Lung (tissue), 12 donors: ENCODE results near the gene ACBD7. TPM values are rescaled to one million over a fixed set of nuclear protein-coding genes. Genes with fewer than 3 reads are reported as not detected.

Experiments
- ATAC-seq: fragments of 200-7000 bp; cut with Tn5 transposase; one replicate; pipeline ENCODE4 v1.9.1; 2020; ENCODE audit warnings: moderate number of reproducible peaks; ENCODE audit not compliant: insufficient read depth, low FRiP score
- DNase-seq, 3 donors: peaks; one replicate each; pipeline ENCODE4 v3.0.0-alpha.2; 2013 to 2017
- H3K27ac ChIP-seq, 2 donors: one replicate each; pipeline ENCODE4 v1.5.1; 2013; ENCODE audit warnings: mild to moderate bottlenecking in 2 of 2, moderate library complexity in 2 of 2, control low read depth in 1 of 2, inconsistent platforms in 1 of 2, low read depth in 1 of 2, low read length in 1 of 2
- H3K27me3 ChIP-seq, 3 donors: one replicate each; pipeline ENCODE4 v1.5.1; 2013; ENCODE audit warnings: low read length in 2 of 3; ENCODE audit not compliant: control insufficient read depth in 3 of 3, insufficient read depth in 3 of 3
- H3K36me3 ChIP-seq, 4 donors: one replicate each; pipeline ENCODE4 v1.5.1; 2013; ENCODE audit warnings: low read length in 4 of 4, mild to moderate bottlenecking in 1 of 4, moderate library complexity in 1 of 4; ENCODE audit not compliant: control insufficient read depth in 4 of 4, insufficient read depth in 4 of 4
- H3K4me1 ChIP-seq, 5 donors: one replicate each; pipeline ENCODE4 v1.5.1; 2013; ENCODE audit warnings: low read length in 5 of 5, mild to moderate bottlenecking in 2 of 5, moderate library complexity in 1 of 5; ENCODE audit not compliant: control insufficient read depth in 5 of 5, insufficient read depth in 5 of 5
- H3K4me3 ChIP-seq: one replicate; pipeline ENCODE4 v1.5.1; 2013; ENCODE audit warnings: mild to moderate bottlenecking, control low read depth, moderate library complexity
- H3K9ac ChIP-seq, 2 donors: one replicate each; pipeline ENCODE4 v1.5.1; 2013; ENCODE audit warnings: low read length in 2 of 2, control low read depth in 1 of 2; ENCODE audit not compliant: insufficient read depth in 1 of 2
- H3K9me3 ChIP-seq, 4 donors: one replicate each; pipeline ENCODE4 v1.5.1; 2013; ENCODE audit warnings: low read length in 3 of 4, mild to moderate bottlenecking in 1 of 4, moderate library complexity in 1 of 4; ENCODE audit not compliant: control insufficient read depth in 4 of 4, insufficient read depth in 3 of 4
- CTCF ChIP-seq: IDR thresholded peaks from 2 replicates; pipeline ENCODE4 v1.5.1; 2012; ENCODE audit warnings: mild to moderate bottlenecking; ENCODE audit errors: control extremely low read depth, extremely low read depth
- WGBS, 2 donors: extraction: QIAGEN DNeasy Blood & Tissue Kit; methylation state at CpG; one replicate each; pipeline ENCODE4 v1.1.7; 2013; 5-methylcytosine and 5-hydroxymethylcytosine counted together
- polyA plus RNA-seq, 2 donors: library from polyadenylated mRNA; stranded (reverse); fragments of 200-250 nt; gene quantifications; one replicate each; pipeline ENCODE4 v1.2.1, GENCODE V29; 2013
- total RNA-seq, 2 donors: library from RNA; depleted of rRNA in 1 of 2; stranded (reverse); fragments of >200 nt in 1 of 2; gene quantifications; one replicate each; pipeline ENCODE4 v1.2.1, GENCODE V29; 2014 to 2021
- donor health status: control.
- donor health status: control.
- donor health status: Bipolar disorder and iron deficiency.
- donor health status: healthy.
- donor health status: DM: yes; HTN: yes; CAD: no.

The ACBD7 gene
- total and polyA plus RNA-seq, 4 donors = 0.19 to 4.0 (median 1.1) TPM

- DNase-seq (no peak), ATAC-seq (no peak)
- H3K27me3 ChIP-seq = peaks cover 0 to 3% (median 0%) of the 10 kb centered on the region in 3 donors
- no peak for TF ChIP-seq CTCF
- H3K4me1 ChIP-seq = peaks cover 0 to 8% (median 0%) of the 10 kb centered on the region in 5 donors
- H3K4me3 ChIP-seq = no peak overlapping the region
- H3K36me3 ChIP-seq = no peaks in the 10 kb centered on the region
- H3K9me3 ChIP-seq = no peaks in the 10 kb centered on the region
- H3K9ac ChIP-seq = no peak overlapping the region
- no peak overlapping the region for H3K27ac ChIP-seq
Observed at GRCh38 chr10:15049533-15049932, 39.0 kb downstream of the ACBD7 start.

- no peak overlapping the region for H3K27ac ChIP-seq
- no peak for TF ChIP-seq CTCF
- H3K36me3 ChIP-seq = no peaks in the 10 kb centered on the region
- H3K27me3 ChIP-seq = peaks cover 0 to 3% (median 0%) of the 10 kb centered on the region in 3 donors
- H3K9ac ChIP-seq = no peak overlapping the region
- 64 to 71% methylated on average over 5 of the region's 5 CpGs for WGBS, 2 donors
- no peaks in the 10 kb centered on the region for H3K9me3 ChIP-seq
- DNase-seq (peak in 1 of 3 donors; percentile 10), ATAC-seq (no peak)
- no peak overlapping the region for H3K4me3 ChIP-seq
- peaks cover 0 to 8% (median 0%) of the 10 kb centered on the region in 5 donors for H3K4me1 ChIP-seq
Observed at GRCh38 chr10:15046626-15047025, 42.0 kb downstream of the ACBD7 start.

DNA sequence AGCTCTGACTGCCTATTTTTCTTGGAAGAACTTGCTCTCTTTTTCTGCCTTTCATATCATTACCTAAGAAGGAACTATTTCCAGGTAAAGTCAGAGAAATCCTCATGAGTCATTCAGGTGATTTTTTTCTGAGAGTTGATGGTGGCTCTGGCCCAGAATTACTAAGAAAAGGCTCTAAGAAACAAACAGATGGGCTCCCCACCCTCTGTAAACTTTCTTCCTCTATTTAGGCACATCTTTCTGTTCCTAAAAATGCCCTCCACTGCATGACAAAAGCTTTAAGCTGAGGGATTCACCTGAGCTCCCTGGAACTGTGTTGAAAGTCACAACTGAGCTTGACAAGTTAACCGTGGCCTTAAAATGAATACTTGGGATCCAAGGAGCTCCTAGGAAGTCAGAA lies 43.2 kb downstream of the ACBD7 start:
- 83 to 91% methylated on average over 1 of the region's 1 CpG for WGBS, 2 donors
- H3K9ac ChIP-seq = no peak overlapping the region
- DNase-seq (no peak), ATAC-seq (no peak)
- H3K4me3 ChIP-seq = no peak overlapping the region
- H3K36me3 ChIP-seq = no peaks in the 10 kb centered on the region
- H3K9me3 ChIP-seq = no peaks in the 10 kb centered on the region
- H3K4me1 ChIP-seq = peaks cover 0 to 8% (median 0%) of the 10 kb centered on the region in 5 donors
- no peak overlapping the region for H3K27ac ChIP-seq
- peaks cover 0 to 3% (median 0%) of the 10 kb centered on the region in 3 donors for H3K27me3 ChIP-seq
- no peak for TF ChIP-seq CTCF

DNA sequence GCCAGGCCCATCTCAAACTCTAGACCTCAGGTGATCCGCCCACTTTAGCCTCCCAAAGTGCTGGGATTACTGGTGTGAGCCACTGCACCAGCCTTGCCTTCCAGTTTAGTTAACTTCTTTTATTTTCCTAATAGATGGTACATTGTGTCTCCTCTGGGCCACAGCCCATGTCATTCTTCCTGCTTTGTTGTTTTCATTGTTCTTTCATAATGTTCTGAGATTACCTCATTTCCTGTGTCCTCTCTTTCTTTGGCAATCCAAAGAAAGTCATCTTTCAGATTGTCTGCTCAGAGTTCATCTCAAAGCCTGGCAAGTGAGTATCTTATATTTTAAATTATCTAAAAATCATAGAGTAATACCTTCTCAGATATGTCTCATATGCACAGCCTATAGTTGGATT lies 44.9 kb downstream of the ACBD7 start, which contains the start of gene OLAH:
Gene OLAH, plus strand, starts transcription at position 270 of the 400 bp plus-strand sequence. CDS start 3,346 bp downstream, outside the sequence.
- no peak for TF ChIP-seq CTCF
- DNase-seq (no peak), ATAC-seq (no peak)
- no peaks in the 10 kb centered on the region for H3K9me3 ChIP-seq
- no peak within 1 kb of the TSS for H3K9ac ChIP-seq
- H3K27me3 ChIP-seq = peaks cover 0 to 3% (median 0%) of the 10 kb centered on the region in 3 donors
- peaks cover 0 to 8% (median 0%) of the 10 kb centered on the region in 5 donors for H3K4me1 ChIP-seq
- 95 to 100% methylated on average over 1 of the region's 1 CpG for WGBS, 2 donors
- no peak within 1 kb of the TSS for H3K27ac ChIP-seq
- H3K4me3 ChIP-seq = no peak within 1 kb of the TSS
- H3K36me3 ChIP-seq = no peaks in the 10 kb centered on the region
